SKM-1 treated with dmso at 0.1 percent for 144 hours (cell line): ENCODE results near the gene NPC2.

Experiments used
- DNase-seq: peaks from one replicate; lab custom pipeline; 2025; ENCODE audit not compliant: unreplicated experiment; lab: John Stamatoyannopoulos, UW

NPC2 gene

DNA sequence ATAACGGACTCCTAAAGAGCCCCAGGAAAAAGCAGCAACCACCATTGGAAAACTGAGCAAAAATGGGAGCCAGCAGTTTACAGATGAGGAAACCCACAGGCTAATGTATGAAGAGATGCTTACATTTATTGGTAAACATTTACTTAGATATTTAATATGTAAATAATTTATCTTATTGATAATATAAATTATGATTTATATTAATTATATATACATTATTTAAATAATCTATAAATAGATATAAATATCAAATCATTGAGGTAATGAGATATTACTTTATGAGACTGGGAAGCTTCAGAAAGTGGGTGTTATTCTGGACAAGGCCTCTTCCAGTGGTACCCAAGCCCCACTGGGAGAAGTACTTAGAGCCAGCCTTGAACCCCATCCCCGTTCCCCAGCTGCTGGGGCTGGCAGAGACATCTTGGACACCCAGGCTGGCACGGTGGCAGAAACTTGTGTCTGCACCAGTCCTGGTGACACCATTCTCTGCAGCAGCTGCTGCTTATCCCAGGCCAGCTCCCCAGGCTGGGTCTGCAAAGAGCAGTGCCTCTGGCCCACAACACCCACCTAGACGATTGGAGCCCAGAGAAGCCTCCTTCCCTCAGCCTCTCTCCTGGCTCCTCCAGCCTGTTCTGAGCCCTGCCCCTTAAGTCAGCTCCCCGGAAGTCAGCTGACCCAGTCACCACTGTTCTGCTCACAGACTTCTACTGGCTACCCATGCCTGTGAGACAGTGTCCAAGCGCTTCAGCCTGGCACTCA lies 26.4 kb upstream of the NPC2 start:
- DNase-seq = no peak

- DNase-seq = no peak
Measured at GRCh38 chr14:74518221-74518620, 25.1 kb upstream of the NPC2 start.

DNA sequence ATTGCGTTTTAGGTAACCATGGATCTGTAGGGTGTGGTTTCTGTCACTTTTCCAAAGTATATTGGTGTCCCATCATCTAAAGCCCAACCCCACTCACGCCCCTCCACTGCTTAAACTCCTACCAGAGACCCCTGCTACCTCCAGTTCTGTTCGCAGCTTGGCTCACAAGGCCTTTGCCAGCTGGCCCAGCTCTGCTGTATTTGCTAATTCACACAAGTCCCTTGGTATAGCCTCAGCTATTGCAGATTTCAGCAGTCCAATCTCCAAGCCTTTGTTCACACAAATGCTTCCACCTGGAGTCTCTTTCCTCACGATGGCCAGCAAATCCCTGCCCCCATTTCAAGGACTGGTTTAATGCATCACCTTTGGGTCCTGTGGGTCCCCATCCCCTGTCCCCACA lies 24.6 kb upstream of the NPC2 start:
- no peak for DNase-seq

GRCh38 chr14:74516451-74517160 lies 23.5 kb upstream of the NPC2 start:
- no peak for DNase-seq

GRCh38 chr14:74515891-74516412 lies 22.8 kb upstream of the NPC2 start:
- DNase-seq = no peak

DNA sequence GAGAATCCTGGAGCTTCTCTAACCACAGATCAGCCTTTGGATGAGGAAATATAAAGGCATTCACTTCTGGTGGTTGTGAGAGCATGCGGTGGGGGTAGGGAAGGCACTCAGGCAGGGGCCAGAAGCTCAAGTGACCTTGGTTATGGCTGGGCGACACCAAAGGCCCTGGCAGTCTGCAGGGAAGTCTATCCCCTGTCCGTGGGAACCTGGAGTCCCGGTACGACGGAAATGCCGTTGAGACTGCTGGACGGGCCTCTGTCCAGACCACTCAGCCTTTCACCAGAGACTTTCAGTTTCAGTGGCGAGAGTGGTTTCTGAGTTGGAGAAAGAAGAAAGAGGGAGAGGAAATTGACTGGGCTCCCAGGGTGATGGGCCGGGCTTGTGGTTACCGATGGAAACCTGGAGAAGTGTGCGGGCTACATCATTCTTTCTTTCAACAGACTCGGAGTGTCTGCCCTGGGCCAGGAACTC lies 21.4 kb upstream of the NPC2 start:
- DNase-seq = peak; percentile 21

- DNase-seq = no peak
Measured at GRCh38 chr14:74511966-74512830, 19.1 kb upstream of the NPC2 start.

DNA sequence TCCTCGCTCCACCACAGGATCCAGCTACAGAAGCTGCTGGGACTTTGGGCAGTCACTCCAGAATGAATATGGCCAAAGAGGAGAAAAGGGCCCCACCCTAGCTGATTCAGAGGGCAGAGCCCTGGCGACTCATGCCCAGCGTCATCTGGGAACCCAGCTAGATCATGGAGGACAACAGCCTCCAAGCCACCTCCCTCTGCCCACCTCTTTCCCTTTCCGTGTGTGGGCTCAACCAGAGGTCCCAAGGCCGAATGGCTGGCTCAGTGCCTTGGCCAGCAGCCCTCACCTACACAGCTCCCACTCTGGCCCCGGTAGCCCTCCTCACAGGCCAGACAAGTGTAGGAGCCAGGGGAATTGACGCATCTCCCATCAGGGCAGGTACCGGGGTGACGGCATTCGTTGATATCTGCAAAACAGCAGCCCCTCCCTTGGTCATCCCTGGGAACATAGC lies 17.9 kb upstream of the NPC2 start:
- no peak for DNase-seq

DNA sequence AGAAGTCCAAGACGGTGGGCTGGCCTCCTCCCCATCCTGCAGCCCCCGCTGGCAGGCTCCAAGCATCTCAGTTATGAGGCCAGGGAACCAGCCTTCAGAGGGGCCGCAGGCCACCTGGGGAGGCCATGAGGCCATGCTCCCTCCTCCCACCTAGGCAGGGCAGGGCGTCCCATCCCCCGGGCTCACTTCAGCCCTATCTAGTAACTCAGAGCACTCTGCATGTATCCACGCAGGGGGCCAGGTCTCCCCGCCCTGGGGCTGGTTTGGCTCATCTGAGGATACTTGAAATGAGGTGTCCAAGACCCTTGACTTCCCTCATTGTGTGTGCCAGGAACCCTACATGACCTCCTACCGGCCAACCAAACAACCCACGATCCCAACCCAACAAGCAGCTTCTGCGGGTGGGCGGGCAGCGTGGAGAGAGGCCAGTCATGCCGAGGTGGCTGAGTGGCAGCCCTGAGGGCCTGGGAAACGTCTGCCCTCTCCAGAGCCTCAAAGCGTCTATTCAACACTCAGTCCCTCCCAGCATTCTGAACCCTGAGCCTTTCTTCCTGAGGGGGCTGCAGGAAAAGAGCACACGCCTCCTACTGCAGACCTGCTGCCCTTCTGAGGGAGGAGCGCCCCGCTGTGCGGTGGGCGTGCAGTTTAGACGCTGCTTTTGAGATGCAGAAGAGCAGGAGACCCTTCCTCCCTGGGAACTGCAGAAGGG lies 17.3 kb upstream of the NPC2 start:
- DNase-seq = no peak

GRCh38 chr14:74509587-74510222 lies 16.6 kb upstream of the NPC2 start:
- DNase-seq = no peak

DNA sequence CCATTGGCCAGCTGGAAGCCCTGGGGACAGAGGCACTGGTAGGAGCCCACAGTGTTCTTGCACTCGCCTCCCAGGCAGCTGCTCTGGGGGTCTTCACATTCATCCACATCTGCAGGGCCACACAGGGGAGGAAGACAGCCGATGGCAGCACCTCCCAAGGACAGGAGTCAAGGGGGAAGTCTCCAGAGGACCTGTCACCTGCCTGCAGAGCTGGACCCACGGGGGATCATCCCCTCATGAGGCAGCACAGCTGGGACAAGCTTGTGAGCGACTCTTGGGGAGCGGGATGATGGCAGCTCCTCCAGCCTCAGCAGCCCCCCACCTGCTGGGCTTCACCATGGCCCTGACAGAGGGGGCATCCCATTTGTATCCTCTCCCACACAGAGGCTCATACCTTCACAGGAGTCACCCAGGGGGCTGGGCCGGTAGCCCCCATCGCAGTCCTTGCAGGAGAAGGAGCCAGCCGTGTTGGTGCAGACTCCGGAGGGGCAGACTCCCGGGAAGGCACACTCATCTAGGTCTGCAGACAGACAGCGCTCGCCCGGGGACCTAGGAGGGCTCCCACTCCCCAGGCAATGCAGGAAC lies 15.8 kb upstream of the NPC2 start:
- DNase-seq = no peak

GRCh38 chr14:74508292-74508731 lies 15.2 kb upstream of the NPC2 start:
- no peak for DNase-seq

DNA sequence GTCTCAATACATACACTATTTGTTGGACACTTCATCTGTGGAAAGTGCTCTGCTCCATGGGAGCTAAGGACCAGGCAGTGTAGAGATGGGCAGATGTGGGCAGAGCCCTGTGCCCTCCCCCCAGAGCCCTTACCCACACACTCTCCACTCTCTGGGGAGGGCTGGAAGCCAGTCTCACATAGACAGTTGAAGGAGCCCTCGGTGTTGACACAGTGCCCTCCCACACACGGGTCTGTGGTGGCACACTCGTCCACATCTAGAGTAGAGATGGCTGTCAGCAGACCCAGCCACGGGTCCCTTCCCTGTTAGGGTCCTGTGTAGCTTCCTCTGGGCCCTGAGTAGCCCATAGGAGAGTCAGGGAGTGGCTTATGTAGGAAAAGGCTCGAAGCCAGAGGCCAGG lies 14.7 kb upstream of the NPC2 start:
- DNase-seq = no peak

DNA sequence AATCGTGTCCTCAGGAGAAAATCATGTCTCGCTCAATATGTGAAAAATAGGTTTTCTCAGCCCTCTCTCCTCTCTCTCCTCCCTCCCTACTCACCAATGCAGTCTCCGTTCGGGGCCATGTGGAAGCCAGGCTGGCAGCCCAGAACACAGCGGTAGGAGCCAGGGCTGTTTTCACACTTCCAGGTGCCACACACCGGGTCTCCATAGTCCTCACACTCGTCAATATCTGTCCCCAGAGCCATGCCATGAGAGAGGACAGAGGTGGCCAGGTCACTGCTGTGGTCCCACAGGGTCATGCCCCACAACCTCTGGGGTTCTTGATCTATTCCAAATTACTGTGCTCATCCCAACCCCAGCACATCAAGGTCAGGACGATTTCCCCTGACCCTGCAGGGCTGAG lies 14.0 kb upstream of the NPC2 start:
- no peak for DNase-seq

DNA sequence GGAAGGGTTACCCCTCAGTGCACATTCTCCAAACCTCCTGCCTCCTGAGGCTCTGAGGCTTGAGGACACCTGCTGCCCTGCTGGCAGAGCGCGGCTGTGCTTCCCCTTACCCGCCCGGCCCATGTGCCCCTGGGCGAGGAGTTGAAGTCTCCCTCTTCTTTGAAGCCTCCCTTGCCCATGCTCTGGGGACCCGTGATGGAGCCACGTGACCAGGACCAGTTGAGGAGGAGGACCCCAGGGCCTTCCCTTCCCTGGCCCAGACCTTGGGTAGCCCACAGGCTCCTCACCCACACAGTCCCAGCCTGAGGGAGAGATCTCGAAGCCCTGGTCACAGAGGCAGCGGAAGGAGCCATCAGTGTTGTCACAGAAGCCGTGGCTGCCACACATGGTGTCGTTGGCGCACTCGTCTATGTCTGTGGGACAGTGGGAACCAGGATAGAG lies 13.3 kb upstream of the NPC2 start:
- DNase-seq = no peak

- DNase-seq = no peak
Measured at GRCh38 chr14:74505831-74506230, 12.7 kb upstream of the NPC2 start.

DNA sequence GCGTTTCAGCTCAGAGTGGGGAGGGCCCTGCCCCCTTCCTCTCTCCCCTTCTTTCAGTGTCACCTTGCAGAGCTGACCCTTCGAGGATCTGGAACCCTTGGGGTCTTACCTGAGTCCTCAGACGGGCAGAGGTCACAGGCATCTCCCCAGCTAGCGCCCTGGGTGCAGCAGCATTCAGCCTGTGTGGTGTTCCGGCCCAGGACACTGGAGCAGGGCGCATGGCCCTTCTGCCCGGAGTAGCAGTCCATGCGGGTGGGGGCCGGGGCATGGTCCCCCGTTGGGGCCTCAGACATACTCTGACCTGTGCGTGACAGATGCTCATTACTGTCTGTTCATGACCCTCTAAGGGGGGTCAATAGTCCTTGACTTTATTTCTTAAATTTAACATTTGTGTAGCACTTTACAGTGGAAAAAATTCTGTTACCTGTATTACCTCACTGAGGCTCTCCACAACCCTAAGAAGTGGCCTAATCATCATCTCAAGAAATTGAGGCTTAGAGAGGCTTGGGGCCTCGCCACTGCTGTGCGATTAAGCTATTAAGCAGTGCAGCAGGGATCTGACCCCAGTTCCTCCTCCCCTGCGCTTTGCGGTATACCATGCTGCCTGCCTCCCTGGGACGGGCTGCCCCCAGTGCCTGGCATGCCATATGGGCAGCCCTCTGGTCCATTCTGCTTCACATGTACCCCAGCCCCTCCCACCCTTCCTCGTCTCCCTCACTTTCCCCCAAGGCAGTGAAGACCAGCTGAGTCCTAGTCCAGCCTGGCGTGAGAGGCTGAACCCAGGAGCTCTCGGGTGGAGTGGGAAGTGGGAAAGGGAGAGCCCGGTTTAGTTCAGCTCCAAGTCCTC lies 12.0 kb upstream of the NPC2 start:
- DNase-seq = no peak

- DNase-seq = no peak
Measured at GRCh38 chr14:74504412-74504811, 11.3 kb upstream of the NPC2 start.

DNA sequence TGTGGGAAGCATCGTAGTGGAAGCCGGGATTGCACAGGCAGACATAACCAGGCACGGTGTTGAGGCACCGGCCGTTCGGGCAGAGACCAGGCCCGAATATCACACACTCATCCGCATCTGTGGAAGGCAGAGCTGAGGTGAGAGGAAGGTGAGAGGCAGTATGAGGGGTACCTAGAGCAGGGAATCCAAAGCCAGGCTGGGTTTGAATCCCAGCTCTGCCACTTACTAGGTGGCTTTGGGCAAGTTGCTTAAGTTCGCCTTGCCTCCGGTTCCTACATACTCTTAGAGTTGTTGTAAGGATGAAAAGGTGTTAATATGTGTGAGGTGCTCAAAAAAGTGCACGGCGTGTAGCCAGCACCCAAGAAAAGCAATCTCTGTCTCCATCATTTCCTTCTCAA lies 10.8 kb upstream of the NPC2 start:
- no peak for DNase-seq
